ENCODE data around the gene MUSK. TPM values are rescaled to one million over a fixed set of nuclear protein-coding genes. Genes with fewer than 3 reads are reported as not detected.
A peak's percentile ranks its signal among the peaks of the same experiment; 100 is the strongest.
"Not testable (repeated sequence)": the region's sequence is repeated elsewhere in the genome, so short reads cannot be mapped to it uniquely, and the experiment has no call there.

MUSK gene
- total RNA-seq, 1 donor from 2014 or later = under 0.01 TPM

DNA sequence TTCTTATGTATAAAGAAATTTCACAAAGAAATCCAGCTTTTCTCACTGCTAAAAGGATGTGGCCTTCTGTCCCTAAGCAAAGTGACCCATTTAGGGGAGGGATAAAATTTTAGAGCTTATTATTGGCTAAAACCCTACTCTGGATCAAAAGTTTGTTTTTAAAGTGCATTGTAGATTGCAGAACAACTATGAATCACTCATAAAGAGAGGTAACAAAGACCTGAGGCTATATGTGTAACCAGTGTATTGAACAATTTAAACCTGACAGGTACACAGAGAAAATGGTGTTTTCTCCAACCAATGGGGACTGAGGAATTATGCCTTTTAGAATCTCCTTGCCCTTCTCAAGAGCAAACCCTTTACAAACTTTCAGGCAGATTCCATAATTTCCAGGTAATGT is 86.6 kb downstream of the MUSK start:
- DNase-seq (ENCODE audit: low read depth, low spot score) = no peak

DNA sequence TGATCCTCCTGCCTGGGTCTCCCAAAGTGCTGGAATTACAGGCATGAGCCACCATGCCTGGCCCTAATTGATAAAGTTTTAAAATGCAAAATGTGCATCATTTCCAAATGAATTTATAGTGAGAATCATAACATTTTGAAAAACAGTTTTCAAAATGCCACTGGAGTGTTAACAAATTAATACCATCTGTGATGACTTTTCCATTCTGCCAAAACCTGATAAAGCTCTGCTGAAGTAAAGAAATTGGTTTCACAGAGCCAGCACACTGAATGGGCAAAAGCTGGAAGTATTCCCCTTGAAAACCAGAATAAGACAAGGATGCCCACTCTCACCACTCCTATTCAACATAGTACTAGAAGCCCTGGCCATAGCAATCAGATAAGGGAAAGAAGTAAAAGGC is 89.6 kb downstream of the MUSK start:
- DNase-seq (ENCODE audit: low read depth, low spot score) = no peak

DNA sequence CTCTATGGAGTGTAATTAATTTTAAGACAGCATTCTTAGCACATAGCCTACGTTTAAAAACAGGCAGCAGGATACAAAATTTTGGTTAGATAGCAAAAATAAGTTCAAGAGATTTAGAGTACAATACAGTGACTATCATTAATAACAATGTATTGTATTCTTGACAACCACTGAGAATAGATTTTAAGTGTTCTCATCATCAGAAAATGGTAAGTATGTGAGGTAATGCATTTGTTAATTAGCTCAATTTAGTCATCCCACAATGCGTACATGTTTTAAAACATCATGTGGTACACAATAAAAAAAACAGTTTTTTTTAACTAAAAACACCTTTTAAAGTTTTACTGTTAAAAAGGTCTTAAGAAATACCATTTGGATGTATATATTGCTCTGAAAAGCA is 94.2 kb downstream of the MUSK start:
- no peak for DNase-seq (ENCODE audit: low read depth, low spot score)

DNA sequence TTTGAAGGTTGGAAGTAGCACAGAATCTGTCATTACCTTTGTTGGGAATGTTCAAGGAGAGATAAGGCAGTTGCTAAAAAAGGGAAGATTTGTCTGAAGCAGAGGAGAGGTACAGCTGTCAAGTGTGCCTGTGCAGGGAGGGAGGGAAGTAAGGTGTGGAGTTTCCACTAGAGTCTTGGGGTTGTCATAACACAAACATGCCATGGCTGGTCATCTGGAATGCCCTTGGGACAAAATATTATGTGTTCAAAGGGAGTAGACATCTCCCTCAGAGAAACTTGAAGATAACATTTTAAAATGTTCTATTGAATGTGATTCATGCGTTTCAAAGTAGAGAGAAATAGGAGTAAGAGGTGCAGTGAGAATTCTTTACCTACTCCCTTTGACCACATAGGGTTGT is 95.0 kb downstream of the MUSK start:
- DNase-seq (ENCODE audit: low read depth, low spot score) = no peak

DNA sequence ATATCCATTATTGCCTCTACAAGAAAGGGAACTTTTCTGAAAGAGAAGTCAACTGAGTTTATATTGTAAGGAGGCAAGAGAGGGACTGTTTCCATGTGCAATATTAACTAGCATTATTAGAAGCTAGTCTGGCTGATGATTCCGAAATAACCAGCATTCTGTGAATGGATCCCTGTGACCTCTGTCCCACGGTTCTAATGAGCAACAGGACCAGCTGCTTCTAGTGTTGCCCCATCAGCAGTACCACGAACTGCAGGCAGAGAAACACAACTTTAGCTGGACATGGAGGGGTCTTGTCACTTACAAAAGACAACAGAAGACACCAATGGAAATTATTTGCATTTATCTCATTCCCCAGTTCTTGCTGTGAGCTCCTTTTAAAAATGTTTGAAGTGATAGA is 95.4 kb downstream of the MUSK start:
- DNase-seq (ENCODE audit: low read depth, low spot score) = no peak

DNA sequence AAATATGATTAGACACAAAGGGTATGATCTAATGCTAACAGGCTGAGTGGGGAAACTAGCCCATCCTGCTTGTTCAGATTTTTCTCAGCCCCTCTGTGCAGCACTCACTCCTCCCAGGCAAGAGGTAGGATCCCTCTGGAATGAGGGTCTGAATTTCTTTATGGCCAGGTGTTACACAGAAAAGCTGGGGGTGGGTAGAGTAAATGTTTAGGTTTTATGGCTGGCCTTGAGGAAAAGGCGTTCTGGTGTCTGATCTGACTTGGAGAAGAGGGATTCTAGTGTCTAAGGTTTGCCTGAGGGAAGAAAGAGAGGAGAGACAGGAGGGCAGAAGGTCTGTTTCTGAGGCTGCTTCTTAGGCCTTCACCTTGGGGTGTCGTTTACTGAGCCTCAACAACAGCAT is 97.3 kb downstream of the MUSK start:
- DNase-seq (ENCODE audit: low read depth, low spot score) = no peak

DNA sequence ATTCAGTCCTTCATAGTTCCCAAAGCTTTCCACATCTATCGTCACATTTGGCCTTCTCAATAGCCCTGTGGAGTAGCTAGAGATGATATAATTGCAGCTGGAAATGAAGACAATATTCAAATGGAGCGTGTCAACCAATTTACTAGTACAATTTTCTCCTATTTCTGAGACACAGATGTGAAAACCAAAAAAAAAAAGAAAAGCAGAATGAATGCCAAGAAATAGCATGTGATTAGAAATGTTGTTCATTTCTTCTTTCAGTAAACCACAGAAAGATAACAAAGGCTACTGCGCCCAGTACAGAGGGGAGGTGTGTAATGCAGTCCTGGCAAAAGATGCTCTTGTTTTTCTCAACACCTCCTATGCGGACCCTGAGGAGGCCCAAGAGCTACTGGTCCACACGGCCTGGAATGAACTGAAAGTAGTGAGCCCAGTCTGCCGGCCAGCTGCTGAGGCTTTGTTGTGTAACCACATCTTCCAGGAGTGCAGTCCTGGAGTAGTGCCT is 99.0 kb downstream of the MUSK start:
- no peak for DNase-seq (ENCODE audit: low read depth, low spot score)

DNA sequence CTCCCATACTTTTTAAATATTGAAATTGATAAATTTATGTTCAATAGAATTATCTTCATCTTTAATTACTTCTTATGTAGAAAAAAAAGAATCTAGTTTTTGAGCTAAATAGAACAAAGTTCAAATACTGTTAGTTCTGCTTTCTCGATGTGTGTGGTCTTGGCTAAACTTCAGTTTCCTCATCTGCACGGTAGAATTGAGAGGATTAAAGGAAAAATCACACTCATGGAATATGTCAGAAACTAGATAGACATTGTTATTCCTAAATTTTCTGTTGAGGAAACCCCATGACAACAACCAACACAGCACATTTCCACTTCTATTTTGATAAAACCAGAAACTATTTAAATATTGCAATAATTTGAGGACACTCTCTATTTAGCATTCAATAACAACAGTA is 100.3 kb downstream of the MUSK start:
- DNase-seq (ENCODE audit: low read depth, low spot score) = no peak

DNA sequence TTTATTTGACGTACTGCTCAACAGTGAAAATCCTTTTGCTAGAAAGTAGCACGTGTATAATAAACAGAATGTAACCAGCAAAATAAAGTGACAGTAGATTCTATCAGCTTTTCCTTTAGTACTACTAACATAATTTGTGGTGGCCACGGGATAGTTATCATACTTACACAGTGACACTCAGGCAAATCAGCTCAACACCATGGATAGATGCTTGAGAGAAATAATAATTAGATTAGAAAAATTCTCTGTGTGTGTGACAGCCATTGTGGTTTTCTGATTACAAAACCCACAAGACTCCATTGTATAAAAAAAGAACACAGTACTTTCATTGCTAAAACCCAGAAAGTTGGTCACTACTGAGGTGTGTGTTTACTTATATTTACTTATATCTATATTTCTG is 101.1 kb downstream of the MUSK start:
- no peak for DNase-seq (ENCODE audit: low read depth, low spot score)

DNA sequence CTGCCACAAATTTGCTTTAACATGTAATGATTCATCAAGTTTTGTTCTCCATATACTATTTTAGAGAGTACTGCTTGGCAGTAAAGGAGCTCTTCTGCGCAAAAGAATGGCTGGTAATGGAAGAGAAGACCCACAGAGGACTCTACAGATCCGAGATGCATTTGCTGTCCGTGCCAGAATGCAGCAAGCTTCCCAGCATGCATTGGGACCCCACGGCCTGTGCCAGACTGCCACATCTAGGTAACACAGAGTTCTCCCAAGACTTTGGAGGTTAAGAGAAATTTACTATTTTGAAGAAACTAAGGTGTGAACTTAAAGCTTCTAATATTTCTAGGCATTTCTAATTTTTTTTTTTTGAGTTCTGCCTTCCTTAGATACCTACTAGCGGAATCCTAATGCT is 107.1 kb downstream of the MUSK start:
- no peak for DNase-seq (ENCODE audit: low read depth, low spot score)

DNA sequence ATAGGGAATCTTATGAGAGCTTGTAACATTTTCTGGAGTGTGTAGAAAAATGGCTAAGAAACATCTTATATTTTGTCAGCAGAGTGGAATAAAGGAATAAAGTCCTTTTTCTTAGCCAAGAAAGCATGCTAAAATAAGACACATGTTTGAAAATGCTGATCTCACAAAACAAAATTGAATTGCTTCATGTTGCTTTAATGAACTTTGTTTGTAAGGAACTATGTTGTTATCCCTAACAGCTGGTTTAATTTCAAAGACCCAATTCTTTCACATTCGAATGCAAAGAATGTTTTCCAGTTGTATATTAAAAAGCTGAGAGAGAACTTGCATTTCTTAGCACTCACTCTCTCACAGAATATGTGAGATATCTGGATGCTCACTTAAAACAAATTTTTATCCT is 107.6 kb downstream of the MUSK start:
- DNase-seq (ENCODE audit: low read depth, low spot score) = no peak

DNA sequence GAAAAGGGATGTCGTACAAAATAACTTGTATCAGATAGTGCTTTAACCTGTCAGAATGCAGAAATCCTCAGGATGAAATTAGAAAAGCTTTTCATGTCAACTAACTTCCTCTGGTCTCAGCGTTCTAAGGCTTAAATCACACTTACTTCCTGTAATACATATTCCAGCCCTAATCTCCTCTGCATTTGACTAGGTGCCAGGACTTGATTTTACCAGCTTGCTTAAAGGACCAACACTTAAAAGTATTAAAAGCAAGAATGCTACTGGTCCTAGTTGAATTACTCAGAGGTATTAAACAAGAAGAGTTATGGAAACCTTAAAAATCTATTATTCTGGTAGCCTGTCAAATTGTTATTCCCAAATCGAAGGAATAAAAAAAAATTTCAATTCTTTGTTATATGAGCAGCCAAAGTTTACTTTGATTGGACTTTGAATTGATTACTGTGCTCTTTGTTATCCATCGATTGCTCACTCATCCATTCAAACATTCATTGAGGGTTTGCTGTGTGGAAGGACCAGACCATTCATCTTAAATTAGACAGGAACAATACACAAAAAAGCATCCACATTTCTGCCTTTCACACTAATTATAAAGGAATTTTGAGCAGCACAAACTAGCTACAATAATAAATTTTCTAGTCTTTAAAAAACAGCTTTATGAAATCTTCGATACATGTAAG is 108.7 kb downstream of the MUSK start:
- peak; percentile 20 for DNase-seq (ENCODE audit: low read depth, low spot score)

DNA sequence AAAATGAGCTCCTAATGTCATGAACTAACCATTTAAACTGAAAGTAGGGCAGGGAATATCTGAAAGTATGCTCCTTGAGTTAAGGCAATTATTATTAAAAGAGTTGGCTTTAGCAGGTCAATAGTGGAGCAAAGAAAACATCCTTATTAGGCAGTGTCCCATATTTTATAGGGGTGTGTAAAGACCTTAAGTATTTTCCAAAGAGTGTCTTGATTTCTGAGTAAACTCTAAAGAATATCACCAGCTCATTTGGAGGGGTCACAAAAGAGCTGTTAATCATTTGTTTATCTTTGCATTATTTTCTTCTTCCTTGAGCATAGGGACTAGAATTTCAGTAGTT is 109.3 kb downstream of the MUSK start:
- no peak for DNase-seq (ENCODE audit: low read depth, low spot score)

DNA sequence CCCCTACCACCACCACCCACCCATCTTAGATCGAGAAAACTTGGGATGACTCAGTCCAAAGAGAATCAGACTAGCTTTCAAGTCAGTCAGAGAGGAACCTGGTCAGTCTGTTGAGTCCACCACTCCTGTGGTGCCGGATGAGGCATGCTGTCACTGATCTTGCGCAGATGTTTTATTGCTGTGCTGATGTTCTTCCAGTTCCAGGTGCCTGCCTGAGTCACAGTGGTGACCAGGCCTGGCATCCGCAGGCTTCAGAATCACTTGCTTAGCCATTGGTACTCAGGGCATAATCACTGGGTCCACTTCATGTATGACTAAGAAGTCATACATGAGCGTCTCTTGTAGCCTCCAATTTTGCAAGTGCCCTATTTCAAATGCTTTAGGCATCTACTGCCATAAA is 114.1 kb downstream of the MUSK start:
- no peak for DNase-seq (ENCODE audit: low read depth, low spot score)

DNA sequence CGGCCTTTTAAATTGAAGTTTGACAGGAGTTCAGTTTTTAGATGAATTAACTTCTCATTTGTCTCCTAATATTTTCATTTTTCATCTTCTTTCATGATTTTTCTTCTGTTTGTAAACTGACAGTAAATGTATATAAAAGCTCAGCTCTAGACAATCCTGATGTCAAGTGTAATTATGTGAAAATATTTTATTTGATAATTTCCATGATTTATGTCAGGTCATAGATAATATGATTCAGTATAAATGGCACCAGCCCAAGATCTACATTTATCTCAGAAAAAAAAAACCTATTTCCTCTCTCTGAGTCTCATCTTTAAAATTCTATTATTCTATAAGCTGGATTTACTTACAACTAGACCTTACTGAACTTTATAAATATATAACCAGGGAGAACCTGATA is 115.7 kb downstream of the MUSK start:
- no peak for DNase-seq (ENCODE audit: low read depth, low spot score)

DNA sequence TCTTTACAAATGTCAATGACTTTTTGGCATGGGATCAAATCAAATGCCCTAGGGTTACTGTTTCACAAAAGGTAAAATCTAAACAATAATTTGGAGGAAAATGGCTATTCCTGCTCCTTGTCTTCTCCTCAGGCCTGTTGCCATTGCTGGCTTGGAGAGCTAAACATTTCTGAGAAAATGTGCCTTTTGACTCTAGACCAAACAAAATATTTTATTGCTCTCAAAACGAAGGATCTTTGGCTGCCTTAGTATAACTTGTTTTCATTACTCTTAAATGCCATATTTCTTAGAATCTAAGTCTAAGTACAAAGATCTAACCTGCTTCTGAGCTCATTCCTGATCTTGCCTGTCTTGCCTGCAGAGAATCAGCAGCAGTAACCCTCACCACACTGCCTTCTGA is 116.6 kb downstream of the MUSK start:
- DNase-seq (ENCODE audit: low read depth, low spot score) = no peak

DNA sequence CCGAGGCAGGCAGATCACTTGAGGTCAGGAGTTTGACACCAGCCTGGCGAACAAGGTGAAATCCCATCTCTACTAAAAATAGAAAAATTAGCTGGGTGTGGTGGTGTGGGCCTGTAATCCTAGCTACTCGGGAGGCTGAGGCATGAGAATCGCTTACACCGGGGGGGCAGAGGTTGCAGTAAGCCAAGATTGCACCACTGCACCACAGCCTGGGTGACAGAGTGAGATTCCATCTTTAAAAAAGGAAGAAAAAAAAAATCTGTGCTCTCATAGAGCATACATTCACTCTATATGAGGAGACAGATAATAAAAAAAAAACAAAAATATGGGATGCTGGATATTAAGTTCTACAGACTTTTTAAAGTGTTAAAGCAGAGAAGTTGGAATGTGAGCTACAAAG is 119.8 kb downstream of the MUSK start:
- not testable (repeated sequence) for DNase-seq (ENCODE audit: low read depth, low spot score)

DNA sequence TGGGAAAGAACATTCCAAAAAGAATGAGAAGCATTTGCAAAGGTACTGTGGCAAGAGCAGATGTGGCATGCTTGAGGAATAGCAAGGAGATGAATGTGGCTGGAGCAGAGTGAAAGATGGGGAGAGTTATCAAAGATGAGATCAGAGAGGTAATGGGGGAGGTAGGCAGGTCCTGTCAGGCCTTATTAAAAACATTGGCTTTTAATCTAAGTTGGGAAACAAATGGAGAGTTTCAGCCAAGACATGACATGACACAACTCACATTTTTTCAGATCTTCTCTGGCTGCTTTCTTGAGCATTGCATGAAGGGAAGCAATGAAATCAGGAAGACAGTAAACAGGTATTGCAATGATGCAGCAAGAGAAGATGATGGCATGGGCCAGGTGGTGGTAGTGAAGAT is 120.3 kb downstream of the MUSK start:
- no peak for DNase-seq (ENCODE audit: low read depth, low spot score)

DNA sequence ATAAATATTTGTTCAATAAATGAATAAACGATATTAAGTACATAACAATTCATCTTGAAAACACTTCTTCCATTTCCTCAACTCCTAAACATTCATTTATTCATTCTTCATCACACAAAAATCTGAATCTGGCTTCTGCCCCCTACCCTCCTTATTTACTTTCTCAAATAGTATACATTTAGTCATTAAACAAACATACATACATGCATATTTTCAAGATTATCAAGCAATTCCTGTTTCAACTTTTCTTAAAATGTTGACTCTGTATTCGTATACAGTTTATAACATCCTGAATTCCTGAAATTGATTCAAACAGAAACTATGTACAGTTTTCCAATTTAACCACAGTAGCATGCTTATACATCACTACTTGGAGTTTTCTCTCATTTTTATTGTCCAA is 129.0 kb downstream of the MUSK start:
- DNase-seq (ENCODE audit: low read depth, low spot score) = no peak

DNA sequence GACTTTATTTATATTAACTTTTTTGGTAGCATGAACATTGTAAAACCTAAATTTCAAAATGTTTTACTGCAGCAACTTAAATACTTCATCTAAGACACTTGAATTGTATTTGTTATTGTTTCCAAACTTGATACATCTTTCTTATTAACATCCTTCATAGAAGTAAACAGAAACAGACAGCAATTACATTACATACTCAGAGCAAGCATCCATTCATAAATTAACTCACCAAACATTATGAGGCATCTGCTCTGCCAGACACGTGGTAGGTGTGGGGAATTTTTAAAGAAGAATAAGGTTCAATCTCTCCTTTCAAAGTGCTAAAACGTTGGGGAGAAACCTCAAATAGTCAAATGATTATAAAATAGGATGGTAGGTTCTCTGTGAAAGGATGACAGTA is 130.8 kb downstream of the MUSK start:
- no peak for DNase-seq (ENCODE audit: low read depth, low spot score)

DNA sequence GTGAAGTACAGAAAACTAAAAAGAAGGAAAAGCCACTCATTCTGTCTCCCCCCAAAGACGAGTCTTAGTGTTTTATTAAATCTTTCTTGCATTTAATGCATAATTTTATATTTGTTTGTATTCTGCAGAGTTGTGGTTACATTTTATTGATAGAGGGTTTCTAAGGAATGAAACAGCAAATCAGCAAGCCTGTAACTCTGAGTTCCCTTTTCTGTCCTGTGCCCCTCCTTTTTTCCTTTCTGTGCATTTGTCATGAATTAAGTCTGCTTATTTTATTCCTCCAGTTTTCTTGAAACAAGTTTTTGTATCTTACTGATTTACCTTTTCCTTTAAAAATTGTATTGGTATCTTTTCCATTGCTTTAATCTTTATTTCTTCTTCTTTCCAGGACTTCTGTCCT is 132.8 kb downstream of the MUSK start:
- no peak for DNase-seq (ENCODE audit: low read depth, low spot score)

DNA sequence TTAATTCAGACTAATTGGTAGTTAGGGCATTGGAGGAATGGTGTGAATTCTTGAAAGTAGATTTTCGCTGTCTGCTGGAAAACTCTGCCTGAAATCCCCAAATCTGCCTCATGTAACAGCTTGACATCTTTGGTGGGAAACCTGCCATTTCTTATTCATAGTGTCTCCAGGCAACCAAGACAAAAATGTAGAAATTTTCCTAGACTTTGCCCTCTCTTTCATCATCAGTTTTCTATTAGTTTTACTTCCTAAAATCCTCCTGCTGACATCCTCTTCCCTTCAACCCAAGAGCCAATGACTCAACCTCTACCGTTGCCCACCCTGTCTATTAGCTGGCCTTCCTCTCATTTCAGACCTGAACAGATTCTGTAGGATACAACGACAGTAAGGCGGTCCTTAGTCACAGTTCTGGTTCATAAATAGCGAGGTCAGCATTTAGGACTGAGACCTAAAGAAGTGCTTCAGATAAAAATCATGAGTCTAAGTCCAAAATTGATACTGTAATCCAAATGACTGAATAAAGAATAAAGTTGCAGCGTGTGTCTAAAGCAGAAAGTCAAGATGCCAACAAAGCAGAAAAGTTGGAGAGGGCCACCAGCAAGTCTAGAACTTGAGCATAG is 133.9 kb downstream of the MUSK start:
- no peak for DNase-seq (ENCODE audit: low read depth, low spot score)

DNA sequence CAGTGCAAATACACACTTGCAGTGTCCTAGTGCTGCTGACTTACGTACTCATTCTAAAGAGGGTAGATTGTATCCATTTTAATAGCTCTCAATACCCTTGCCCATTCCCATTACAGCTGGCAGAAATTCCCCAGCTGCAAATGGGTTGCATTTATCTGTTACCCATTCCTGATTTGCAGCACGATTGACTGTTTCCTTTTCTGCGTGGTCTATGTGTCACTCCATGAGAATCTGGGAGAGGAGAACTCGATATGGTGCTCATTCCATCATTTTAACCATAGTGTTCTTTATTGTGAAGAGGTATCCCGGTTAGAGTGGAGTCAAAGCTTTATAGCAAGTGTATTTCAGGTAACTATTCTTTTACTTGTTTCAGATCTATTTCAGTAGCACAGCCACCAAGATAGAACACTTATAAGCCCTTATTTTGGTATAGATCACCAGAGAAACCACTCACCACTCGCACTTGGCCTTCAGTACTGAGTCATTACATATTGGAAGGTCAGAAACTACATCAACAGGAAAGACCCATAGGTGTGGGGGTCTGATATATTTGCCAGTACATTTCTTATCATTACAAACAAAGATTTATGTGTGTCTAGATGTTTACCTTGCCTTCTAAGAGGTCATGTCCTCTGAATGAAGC is 139.5 kb downstream of the MUSK start:
- DNase-seq (ENCODE audit: low read depth, low spot score) = no peak

Data from pulmonary artery endothelial cell (primary cell).